ENCODE measurements around the gene ANKFY1.

- TF ChIP-seq, protein P1, sequence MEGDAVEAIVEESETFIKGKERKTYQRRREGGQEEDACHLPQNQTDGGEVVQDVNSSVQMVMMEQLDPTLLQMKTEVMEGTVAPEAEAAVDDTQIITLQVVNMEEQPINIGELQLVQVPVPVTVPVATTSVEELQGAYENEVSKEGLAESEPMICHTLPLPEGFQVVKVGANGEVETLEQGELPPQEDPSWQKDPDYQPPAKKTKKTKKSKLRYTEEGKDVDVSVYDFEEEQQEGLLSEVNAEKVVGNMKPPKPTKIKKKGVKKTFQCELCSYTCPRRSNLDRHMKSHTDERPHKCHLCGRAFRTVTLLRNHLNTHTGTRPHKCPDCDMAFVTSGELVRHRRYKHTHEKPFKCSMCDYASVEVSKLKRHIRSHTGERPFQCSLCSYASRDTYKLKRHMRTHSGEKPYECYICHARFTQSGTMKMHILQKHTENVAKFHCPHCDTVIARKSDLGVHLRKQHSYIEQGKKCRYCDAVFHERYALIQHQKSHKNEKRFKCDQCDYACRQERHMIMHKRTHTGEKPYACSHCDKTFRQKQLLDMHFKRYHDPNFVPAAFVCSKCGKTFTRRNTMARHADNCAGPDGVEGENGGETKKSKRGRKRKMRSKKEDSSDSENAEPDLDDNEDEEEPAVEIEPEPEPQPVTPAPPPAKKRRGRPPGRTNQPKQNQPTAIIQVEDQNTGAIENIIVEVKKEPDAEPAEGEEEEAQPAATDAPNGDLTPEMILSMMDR (IDR thresholded peaks at IDR 0.05), result no peak
- no peak for TF ChIP-seq POLR2A (IDR thresholded peaks at IDR 0.05)
These were observed 46.1 kb upstream of the ANKFY1 start for GRCh38 chr17:4309897-4310296.
